ENCODE results near the gene ABTB2. TPM values are rescaled to one million over a fixed set of nuclear protein-coding genes. Genes with fewer than 3 reads are reported as not detected.

Gene ABTB2
- polyA plus RNA-seq, 2 of the 4 experiments (the other 2 are of a cell fraction), result 8.9 to 15.4 TPM

- TF ChIP-seq BHLHE40 (IDR thresholded peaks at IDR 0.05; ENCODE audit: low read depth, low read length) (no peak), FOSB (CRISPR knock-in tag; IDR thresholded peaks at IDR 0.05) (no peak), RAD21 (conservative IDR thresholded peaks at IDR 0.05 in 1 of 2, IDR thresholded peaks at IDR 0.05 in 1 of 2) (no peak), RARB (CRISPR knock-in tag; IDR thresholded peaks at IDR 0.05) (no peak), MAX (IDR thresholded peaks at IDR 0.05) (no peak), EHMT2 (IDR thresholded peaks at IDR 0.05; ENCODE audit: low read depth) (no peak), BCL3 (IDR thresholded peaks at IDR 0.05) (no peak), CTCF (IDR thresholded peaks at IDR 0.05) (no peak), NFE2L2 (conservative IDR thresholded peaks at IDR 0.05; ENCODE audit: low read length) (no peak)
These were observed 106.2 kb downstream of the ABTB2 start (continued) for GRCh38 chr11:34251589-34251980.

GRCh38 chr11:34250732-34251588 is 106.8 kb downstream of the ABTB2 start:
- H3K27ac ChIP-seq, result peak overlapping the region in 1 of 2 experiments; percentile 39; a peak in 3 of 6 replicates
- peak overlapping the region; percentile 50 for H3K4me2 ChIP-seq
- CTCF ChIA-PET, result interaction anchor here (1.3 to 4.8 kb wide), 5 partner anchors 11 to 107 kb away, joined by 3 to 27 read pairs (median 11); partner anchors contain the start of gene ABTB2
- DNase-seq (ENCODE audit: low read depth in 1 of 2, low spot score in 1 of 2) (peak; percentile 69 to 71), ATAC-seq (peak; percentile 86 to 87), FAIRE-seq (no peak)
- no peak for TF ChIP-seq REST (IDR thresholded peaks at IDR 0.05)
- TF ChIP-seq KDM1A (IDR thresholded peaks at IDR 0.05; ENCODE audit: low read depth), result peak; percentile 75; the same call in 1 of the 2 replicates
- TF ChIP-seq EHF (CRISPR knock-in tag; IDR thresholded peaks at IDR 0.05), result no peak
- peak; percentile 74 for TF ChIP-seq ZFP36 (IDR thresholded peaks at IDR 0.05; ENCODE audit: borderline replicate concordance, partially characterized antibody)
- TF ChIP-seq FOSL2 (IDR thresholded peaks at IDR 0.05), result no peak
- 0 out of 2 replicates have a peak, but pooled peaks have one; percentile 27 for TF ChIP-seq FOSL2 (CRISPR knock-in tag; IDR thresholded peaks at IDR 0.05)
- TF ChIP-seq PBX3 (IDR thresholded peaks at IDR 0.05), result peak; percentile 76
- peak; percentile 11; the same call in 1 of the 3 replicates for TF ChIP-seq SMC3 (IDR thresholded peaks at IDR 0.05)
- H3K4me3 ChIP-seq, result no peak overlapping the region
- peaks cover 63% of the 10 kb centered on the region for H3K4me1 ChIP-seq
- POLR2A ChIA-PET, result interaction anchor here (1.0 to 1.2 kb wide), 2 partner anchors 12 to 107 kb away, joined by 3 to 6 read pairs; partner anchors contain the start of gene ABTB2
- H3K9me3 ChIP-seq, result no peaks in the 10 kb centered on the region
- 39% methylated on average over 10 of the region's 10 CpGs for WGBS (ENCODE audit: missing lambda C conversion rate)

Measured in A549 (cell line).